ENCODE measurements around the gene QTRT2.

The QTRT2 gene

GRCh38 chr3:114056130-114057010 is at the start of gene QTRT2, which contains the start of gene CCDC191:
TSS of gene QTRT2 (plus strand) at chr3:114056737. CDS start at chr3:114065258, 8,521 bp downstream.
TSS of gene CCDC191 (minus strand) at chr3:114056526. CDS start at chr3:114056466, 60 bp downstream.
- peak; percentile 91 to 97 for DNase-seq (ENCODE audit: low read depth in 2 of 2)

GRCh38 chr3:114011059-114011797 is 45.3 kb upstream of the QTRT2 start:
- no peak for DNase-seq (ENCODE audit: low read depth in 2 of 2)

- no peak for DNase-seq (ENCODE audit: low read depth in 2 of 2)
These were observed 42.3 kb upstream of the QTRT2 start for GRCh38 chr3:114014211-114014610.

- DNase-seq (ENCODE audit: low read depth in 2 of 2) = no peak
These were observed 37.1 kb upstream of the QTRT2 start for GRCh38 chr3:114019486-114019885.

GRCh38 chr3:114020907-114021306 is 35.6 kb upstream of the QTRT2 start:
- DNase-seq (ENCODE audit: low read depth in 2 of 2) = no peak

- no peak for DNase-seq (ENCODE audit: low read depth in 2 of 2)
These were observed 34.3 kb upstream of the QTRT2 start for GRCh38 chr3:114022145-114022802.

- DNase-seq (ENCODE audit: low read depth in 2 of 2) = no peak
These were observed 31.1 kb upstream of the QTRT2 start for GRCh38 chr3:114025451-114025850.

GRCh38 chr3:114026331-114026730 is 30.2 kb upstream of the QTRT2 start:
- no peak for DNase-seq (ENCODE audit: low read depth in 2 of 2)

GRCh38 chr3:114033721-114034120 is 22.8 kb upstream of the QTRT2 start:
- DNase-seq (ENCODE audit: low read depth in 2 of 2) = no peak

GRCh38 chr3:114034211-114034610 is 22.3 kb upstream of the QTRT2 start:
- no peak for DNase-seq (ENCODE audit: low read depth in 2 of 2)

- no peak for DNase-seq (ENCODE audit: low read depth in 2 of 2)
These were observed 21.6 kb upstream of the QTRT2 start for GRCh38 chr3:114034787-114035545.

- no peak for DNase-seq (ENCODE audit: low read depth in 2 of 2)
These were observed 20.6 kb upstream of the QTRT2 start for GRCh38 chr3:114035896-114036295.

GRCh38 chr3:114043205-114043604 is 13.3 kb upstream of the QTRT2 start:
- no peak for DNase-seq (ENCODE audit: low read depth in 2 of 2)

GRCh38 chr3:114052216-114052615 is 4.3 kb upstream of the QTRT2 start:
- DNase-seq (ENCODE audit: low read depth in 2 of 2) = no peak

- DNase-seq (ENCODE audit: low read depth in 2 of 2) = no peak
These were observed 442 bp downstream of the QTRT2 start for GRCh38 chr3:114057011-114057347.

GRCh38 chr3:114058646-114059045 is 2.1 kb downstream of the QTRT2 start:
- no peak for DNase-seq (ENCODE audit: low read depth in 2 of 2)

- DNase-seq (ENCODE audit: low read depth in 2 of 2) = no peak
These were observed 4.5 kb downstream of the QTRT2 start for GRCh38 chr3:114060906-114061655.

- no peak for DNase-seq (ENCODE audit: low read depth in 2 of 2)
These were observed 11.3 kb downstream of the QTRT2 start for GRCh38 chr3:114067804-114068203.

- no peak for DNase-seq (ENCODE audit: low read depth in 2 of 2)
These were observed 11.8 kb downstream of the QTRT2 start for GRCh38 chr3:114068336-114068735.

- DNase-seq (ENCODE audit: low read depth in 2 of 2) = no peak
These were observed 15.2 kb downstream of the QTRT2 start for GRCh38 chr3:114071786-114072185.

GRCh38 chr3:114076711-114077110 is 20.2 kb downstream of the QTRT2 start:
- no peak for DNase-seq (ENCODE audit: low read depth in 2 of 2)
